HepG2 (cell line): Measurements from ENCODE around the gene PSMD1. TPM values are rescaled to one million over a fixed set of nuclear protein-coding genes. Genes with fewer than 3 reads are reported as not detected.

Experiments used
- ARID2 ChIP-seq: sonication (generic); formaldehyde crosslinking; IDR thresholded peaks from 2 replicates; pipeline ENCODE4 v1.8.1; 2022; ENCODE audit warnings: mild to moderate bottlenecking, missing genetic modification reagents, borderline replicate concordance
- EP300 ChIP-seq, 3 experiments: sonication (generic) in 1 of 3; formaldehyde crosslinking in 1 of 3; IDR thresholded peaks; 2 replicates each; pipeline versions ENCODE4 v1.5.1 to v1.6.1; 2011 to 2020; ENCODE audit warnings: low read depth in 2 of 3, low read length in 2 of 3, borderline replicate concordance in 1 of 3, improper control_type of control experiment in 1 of 3, mild to moderate bottlenecking in 1 of 3, missing genetic modification reagents in 1 of 3, moderate library complexity in 1 of 3
- NCOA1 ChIP-seq: sonication (generic); formaldehyde crosslinking; IDR thresholded peaks from 2 replicates; pipeline ENCODE4 v1.9.0; 2021; ENCODE audit warnings: missing genetic modification reagents
- SAP130 ChIP-seq: IDR thresholded peaks from 2 replicates; pipeline ENCODE4 v1.6.1; 2016; ENCODE audit warnings: low read depth
- SMAD9 ChIP-seq: sonication (generic); formaldehyde crosslinking; IDR thresholded peaks from 2 replicates; pipeline ENCODE4 v1.5.1; 2020; ENCODE audit warnings: mild to moderate bottlenecking, missing genetic modification reagents
- TGIF2 ChIP-seq: IDR thresholded peaks from 2 replicates; pipeline ENCODE4 v1.6.1; 2016; ENCODE audit warnings: control low read depth, missing compliant biosample characterization
- U2AF2 ChIP-seq: fragments of 200-400 bp; formaldehyde crosslinking; IDR thresholded peaks from 2 replicates; pipeline ENCODE4 v1.6.1; 2017; ENCODE audit warnings: low read depth, mild to moderate bottlenecking, low read length
- ZNF431 ChIP-seq: sonication (generic); formaldehyde crosslinking; IDR thresholded peaks from 2 replicates; pipeline ENCODE4 v1.9.0; 2022; ENCODE audit warnings: missing genetic modification reagents, low read depth, mild to moderate bottlenecking, borderline replicate concordance
- ZNF777 ChIP-seq: sonication (generic); formaldehyde crosslinking; IDR thresholded peaks from 2 replicates; pipeline ENCODE4 v1.4.0; 2020; ENCODE audit warnings: missing genetic modification reagents
- polyA plus RNA-seq, 8 experiments: library from polyadenylated mRNA; depleted of rRNA in 3 of 8; stranded (reverse) in 7 of 8; unstranded in 1 of 8; fragments of >200 nt; fragmentation: Illumina TruSeq in 4 of 8; extraction: Trizol in 4 of 8; gene quantifications; 2 replicates each; pipeline versions ENCODE4 v1.2.1 to v1.2.3, GENCODE V29; 2011 to 2016; ENCODE audit warnings: low read depth in 4 of 8, missing spikeins in 1 of 8, mixed read lengths in 1 of 8; ENCODE audit not compliant: insufficient read depth in 1 of 8
- total RNA-seq, 5 experiments: library from RNA; depleted of rRNA; stranded (reverse); fragments of >200 nt; fragmentation: Illumina TruSeq; extraction: Trizol; gene quantifications; 2 replicates each; pipeline ENCODE4 v1.2.3, GENCODE V29; 2016; ENCODE audit warnings: low read depth in 1 of 5
- TF ChIP-seq, protein P1 (sequence below): sonication (generic); formaldehyde crosslinking; IDR thresholded peaks from 2 replicates; pipeline ENCODE4 v1.5.0; 2020; ENCODE audit warnings: missing genetic modification reagents
- TF ChIP-seq, protein P2 (sequence below): sonication (generic); formaldehyde crosslinking; IDR thresholded peaks from 2 replicates; pipeline ENCODE4 v1.4.0; 2020; ENCODE audit warnings: missing genetic modification reagents, borderline replicate concordance
- TF ChIP-seq, protein P3 (sequence below): sonication (generic); formaldehyde crosslinking; IDR thresholded peaks from 2 replicates; pipeline ENCODE4 v1.4.0; 2020; ENCODE audit warnings: missing genetic modification reagents
- TF ChIP-seq, protein P4 (sequence below), 2 experiments: fragments of 450-650 bp in 1 of 2; sonication (generic) in 1 of 2; formaldehyde crosslinking; IDR thresholded peaks; 2 replicates each; pipeline versions ENCODE4 v1.5.0 to v1.8.0; 2020 to 2022; ENCODE audit warnings: mild to moderate bottlenecking in 1 of 2, missing genetic modification reagents in 1 of 2

PSMD1 gene
- total and polyA plus RNA-seq, 2 of the 13 experiments (the other 11 are each of a cell fraction or from before 2014, with no cell fraction given): 136 to 191 TPM

DNA sequence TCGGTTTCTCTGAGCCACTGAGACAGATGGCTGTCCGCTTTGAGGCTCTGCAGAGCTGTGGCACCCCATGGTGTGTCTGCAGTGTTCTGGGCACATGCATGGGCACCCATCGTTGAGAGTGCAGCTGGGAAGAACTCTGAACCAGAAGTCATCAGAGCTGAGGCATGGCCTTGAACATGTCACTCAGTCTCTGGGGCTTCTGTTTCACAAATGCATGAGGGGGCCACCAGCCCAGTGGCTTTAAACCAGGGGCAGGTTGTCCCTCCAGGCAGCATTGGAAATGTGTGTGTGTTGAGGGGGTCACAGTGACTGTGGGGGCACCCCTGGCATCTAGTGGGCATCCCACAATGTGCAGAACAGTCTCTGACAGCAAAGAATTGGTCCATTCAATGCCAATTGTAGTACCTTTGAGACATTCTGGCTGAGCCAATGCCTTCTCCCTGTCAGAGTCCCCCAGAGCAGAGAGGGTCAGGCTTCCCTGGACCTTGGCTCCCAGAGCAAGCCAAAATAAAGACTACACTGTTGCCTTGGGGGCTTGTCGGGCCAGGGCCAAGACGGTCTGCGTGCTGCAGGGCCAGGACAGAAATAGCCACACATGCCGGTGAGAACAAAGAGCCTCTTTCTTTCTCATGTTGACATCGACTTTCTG, 9.3 kb upstream of the PSMD1 start (continued):
- TF ChIP-seq ARID2 (CRISPR knock-in tag): no peak
- peak; percentile 93; the same call in 1 of the 2 replicates for TF ChIP-seq NCOA1 (CRISPR knock-in tag)
- TF ChIP-seq SAP130: 0 out of 2 replicates have a peak, but pooled peaks have one; percentile 18
- peak; percentile 58; the same call in 1 of the 2 replicates for TF ChIP-seq ZNF777 (CRISPR knock-in tag)
- TF ChIP-seq TGIF2 (CRISPR knock-in tag): peak; percentile 25; the same call in 1 of the 2 replicates
- TF ChIP-seq U2AF2: no peak
- TF ChIP-seq EP300 (IDR thresholded peaks at IDR 0.05; ENCODE audit: low read depth in 2 of 2, low read length in 2 of 2): peak; percentile 74 to 78; a peak in 3 of 4 replicates
- TF ChIP-seq EP300 (CRISPR knock-in tag; IDR thresholded peaks at IDR 0.05; ENCODE audit: borderline replicate concordance): peak; percentile 76
- TF ChIP-seq, protein P1, sequence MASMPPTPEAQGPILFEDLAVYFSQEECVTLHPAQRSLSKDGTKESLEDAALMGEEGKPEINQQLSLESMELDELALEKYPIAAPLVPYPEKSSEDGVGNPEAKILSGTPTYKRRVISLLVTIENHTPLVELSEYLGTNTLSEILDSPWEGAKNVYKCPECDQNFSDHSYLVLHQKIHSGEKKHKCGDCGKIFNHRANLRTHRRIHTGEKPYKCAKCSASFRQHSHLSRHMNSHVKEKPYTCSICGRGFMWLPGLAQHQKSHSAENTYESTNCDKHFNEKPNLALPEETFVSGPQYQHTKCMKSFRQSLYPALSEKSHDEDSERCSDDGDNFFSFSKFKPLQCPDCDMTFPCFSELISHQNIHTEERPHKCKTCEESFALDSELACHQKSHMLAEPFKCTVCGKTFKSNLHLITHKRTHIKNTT (CRISPR knock-in tag): no peak
- TF ChIP-seq, protein P2, sequence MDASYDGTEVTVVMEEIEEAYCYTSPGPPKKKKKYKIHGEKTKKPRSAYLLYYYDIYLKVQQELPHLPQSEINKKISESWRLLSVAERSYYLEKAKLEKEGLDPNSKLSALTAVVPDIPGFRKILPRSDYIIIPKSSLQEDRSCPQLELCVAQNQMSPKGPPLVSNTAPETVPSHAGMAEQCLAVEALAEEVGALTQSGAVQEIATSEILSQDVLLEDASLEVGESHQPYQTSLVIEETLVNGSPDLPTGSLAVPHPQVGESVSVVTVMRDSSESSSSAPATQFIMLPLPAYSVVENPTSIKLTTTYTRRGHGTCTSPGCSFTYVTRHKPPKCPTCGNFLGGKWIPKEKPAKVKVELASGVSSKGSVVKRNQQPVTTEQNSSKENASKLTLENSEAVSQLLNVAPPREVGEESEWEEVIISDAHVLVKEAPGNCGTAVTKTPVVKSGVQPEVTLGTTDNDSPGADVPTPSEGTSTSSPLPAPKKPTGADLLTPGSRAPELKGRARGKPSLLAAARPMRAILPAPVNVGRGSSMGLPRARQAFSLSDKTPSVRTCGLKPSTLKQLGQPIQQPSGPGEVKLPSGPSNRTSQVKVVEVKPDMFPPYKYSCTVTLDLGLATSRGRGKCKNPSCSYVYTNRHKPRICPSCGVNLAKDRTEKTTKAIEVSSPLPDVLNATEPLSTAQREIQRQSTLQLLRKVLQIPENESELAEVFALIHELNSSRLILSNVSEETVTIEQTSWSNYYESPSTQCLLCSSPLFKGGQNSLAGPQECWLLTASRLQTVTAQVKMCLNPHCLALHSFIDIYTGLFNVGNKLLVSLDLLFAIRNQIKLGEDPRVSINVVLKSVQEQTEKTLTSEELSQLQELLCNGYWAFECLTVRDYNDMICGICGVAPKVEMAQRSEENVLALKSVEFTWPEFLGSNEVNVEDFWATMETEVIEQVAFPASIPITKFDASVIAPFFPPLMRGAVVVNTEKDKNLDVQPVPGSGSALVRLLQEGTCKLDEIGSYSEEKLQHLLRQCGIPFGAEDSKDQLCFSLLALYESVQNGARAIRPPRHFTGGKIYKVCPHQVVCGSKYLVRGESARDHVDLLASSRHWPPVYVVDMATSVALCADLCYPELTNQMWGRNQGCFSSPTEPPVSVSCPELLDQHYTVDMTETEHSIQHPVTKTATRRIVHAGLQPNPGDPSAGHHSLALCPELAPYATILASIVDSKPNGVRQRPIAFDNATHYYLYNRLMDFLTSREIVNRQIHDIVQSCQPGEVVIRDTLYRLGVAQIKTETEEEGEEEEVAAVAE (CRISPR knock-in tag): no peak; the same call in 1 of the 2 replicates
- no peak for TF ChIP-seq ZNF431 (CRISPR knock-in tag)
- peak; percentile 64; the same call in 1 of the 2 replicates for TF ChIP-seq SMAD9 (CRISPR knock-in tag)
- TF ChIP-seq, protein P3, sequence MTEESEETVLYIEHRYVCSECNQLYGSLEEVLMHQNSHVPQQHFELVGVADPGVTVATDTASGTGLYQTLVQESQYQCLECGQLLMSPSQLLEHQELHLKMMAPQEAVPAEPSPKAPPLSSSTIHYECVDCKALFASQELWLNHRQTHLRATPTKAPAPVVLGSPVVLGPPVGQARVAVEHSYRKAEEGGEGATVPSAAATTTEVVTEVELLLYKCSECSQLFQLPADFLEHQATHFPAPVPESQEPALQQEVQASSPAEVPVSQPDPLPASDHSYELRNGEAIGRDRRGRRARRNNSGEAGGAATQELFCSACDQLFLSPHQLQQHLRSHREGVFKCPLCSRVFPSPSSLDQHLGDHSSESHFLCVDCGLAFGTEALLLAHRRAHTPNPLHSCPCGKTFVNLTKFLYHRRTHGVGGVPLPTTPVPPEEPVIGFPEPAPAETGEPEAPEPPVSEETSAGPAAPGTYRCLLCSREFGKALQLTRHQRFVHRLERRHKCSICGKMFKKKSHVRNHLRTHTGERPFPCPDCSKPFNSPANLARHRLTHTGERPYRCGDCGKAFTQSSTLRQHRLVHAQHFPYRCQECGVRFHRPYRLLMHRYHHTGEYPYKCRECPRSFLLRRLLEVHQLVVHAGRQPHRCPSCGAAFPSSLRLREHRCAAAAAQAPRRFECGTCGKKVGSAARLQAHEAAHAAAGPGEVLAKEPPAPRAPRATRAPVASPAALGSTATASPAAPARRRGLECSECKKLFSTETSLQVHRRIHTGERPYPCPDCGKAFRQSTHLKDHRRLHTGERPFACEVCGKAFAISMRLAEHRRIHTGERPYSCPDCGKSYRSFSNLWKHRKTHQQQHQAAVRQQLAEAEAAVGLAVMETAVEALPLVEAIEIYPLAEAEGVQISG (CRISPR knock-in tag): peak; percentile 64
- TF ChIP-seq, protein P4, sequence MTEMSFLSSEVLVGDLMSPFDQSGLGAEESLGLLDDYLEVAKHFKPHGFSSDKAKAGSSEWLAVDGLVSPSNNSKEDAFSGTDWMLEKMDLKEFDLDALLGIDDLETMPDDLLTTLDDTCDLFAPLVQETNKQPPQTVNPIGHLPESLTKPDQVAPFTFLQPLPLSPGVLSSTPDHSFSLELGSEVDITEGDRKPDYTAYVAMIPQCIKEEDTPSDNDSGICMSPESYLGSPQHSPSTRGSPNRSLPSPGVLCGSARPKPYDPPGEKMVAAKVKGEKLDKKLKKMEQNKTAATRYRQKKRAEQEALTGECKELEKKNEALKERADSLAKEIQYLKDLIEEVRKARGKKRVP (CRISPR knock-in tag; IDR thresholded peaks at IDR 0.05): no peak
